SH-SY5Y (cell line): ENCODE results near the gene ACOT9.

Experiments
- GATA2 ChIP-seq: IDR thresholded peaks from 2 replicates; pipeline ENCODE4 v1.6.1; 2011; ENCODE audit warnings: mild to moderate bottlenecking, low read depth, low read length
- GATA3 ChIP-seq: IDR thresholded peaks from 2 replicates; pipeline ENCODE4 v1.6.1; 2011; ENCODE audit warnings: low read depth, mild to moderate bottlenecking, low read length, moderate library complexity

ACOT9 gene

GRCh38 chrX:23667239-23668177, 75.6 kb downstream of the ACOT9 start, which contains the start of gene PRDX4:
Gene PRDX4, plus strand, starts transcription at chrX:23667493. Its CDS starts 78 bp downstream, at chrX:23667571.
- TF ChIP-seq GATA3 = no peak
- TF ChIP-seq GATA2 = no peak

DNA sequence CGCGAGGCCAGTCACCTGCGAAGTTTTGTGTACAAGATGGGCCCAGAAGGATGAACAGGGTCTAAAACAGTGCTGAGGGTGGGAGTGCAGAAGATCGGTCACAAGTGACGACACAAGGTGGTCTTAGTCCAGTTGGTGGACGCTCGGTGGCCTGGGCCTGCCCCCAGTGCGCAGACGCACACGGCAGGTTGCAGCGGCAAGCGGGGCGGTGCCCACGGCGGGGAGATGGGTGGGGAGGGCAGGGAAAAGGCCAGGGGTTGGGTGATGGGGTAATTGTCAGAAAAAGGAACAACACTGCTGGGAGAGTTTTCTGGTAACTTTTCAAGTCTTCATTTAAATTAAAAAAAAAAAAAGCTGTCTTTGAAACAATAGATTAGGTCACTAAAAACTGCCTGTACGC, 76.8 kb downstream of the ACOT9 start:
- TF ChIP-seq GATA2 (no peak), GATA3 (no peak)

GRCh38 chrX:23664496-23664895, 78.6 kb downstream of the ACOT9 start:
- no peak for TF ChIP-seq GATA3
- no peak for TF ChIP-seq GATA2

DNA sequence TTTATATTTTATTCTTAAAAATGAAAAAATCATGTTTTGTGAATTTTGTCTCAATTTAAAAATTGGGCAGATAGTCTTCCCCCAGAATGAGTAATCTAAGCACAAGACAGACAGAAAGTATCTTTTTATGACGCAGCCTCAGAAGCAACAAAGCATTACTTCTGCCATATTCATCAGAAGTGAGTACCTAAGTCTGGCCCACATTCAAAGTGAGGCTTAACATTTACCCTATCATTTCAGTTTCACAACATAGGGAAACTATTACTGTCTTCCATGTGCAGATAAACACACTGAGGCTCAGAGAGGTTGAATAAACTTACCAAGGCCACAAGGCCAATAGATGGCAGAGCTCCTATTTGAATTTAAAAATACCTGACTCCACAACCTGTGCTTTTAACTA, 80.2 kb downstream of the ACOT9 start:
- TF ChIP-seq GATA2 (no peak), GATA3 (no peak)

GRCh38 chrX:23662187-23662586, 80.9 kb downstream of the ACOT9 start:
- TF ChIP-seq GATA3 (no peak), GATA2 (no peak)

GRCh38 chrX:23661671-23662070, 81.4 kb downstream of the ACOT9 start:
- TF ChIP-seq GATA3 = no peak
- TF ChIP-seq GATA2 = no peak

DNA sequence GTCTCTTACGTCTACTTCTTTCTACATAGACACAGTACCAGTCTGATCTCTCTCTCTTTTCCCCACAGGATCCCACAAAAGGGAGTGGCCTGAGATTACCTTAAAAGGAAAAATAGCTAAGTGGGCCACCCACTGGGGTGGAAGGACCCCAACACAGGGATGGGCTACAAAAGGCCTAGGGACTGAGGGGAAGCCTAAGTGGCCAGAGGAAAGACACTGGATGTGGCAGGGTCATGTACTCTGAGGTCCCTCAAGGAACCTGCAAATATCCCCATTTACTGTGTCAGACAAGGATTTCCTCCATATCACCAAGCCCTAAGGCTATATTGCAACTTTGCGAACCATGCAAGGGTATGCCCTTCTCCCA, 82.3 kb downstream of the ACOT9 start:
- TF ChIP-seq GATA3 (no peak), GATA2 (no peak)

DNA sequence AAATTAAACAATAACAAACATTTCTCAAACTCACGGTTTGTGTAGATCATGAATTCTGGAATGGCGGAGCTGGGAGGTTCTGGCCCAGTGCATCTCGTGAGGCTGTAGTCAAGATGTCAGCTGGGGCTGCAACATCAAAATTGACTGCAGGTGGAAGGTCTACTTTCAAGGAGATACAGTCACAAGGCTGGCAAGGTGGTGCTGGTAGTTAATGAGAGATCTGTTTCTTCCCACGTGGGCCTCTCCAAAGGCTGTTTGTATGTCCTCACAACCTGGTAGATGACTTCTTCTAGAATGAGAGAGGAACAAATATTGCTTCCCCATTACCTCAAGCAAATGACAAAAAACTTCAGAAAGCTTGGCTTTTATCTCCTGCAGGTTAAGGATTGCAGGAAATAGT, 83.7 kb downstream of the ACOT9 start:
- TF ChIP-seq GATA2 = no peak
- no peak for TF ChIP-seq GATA3

DNA sequence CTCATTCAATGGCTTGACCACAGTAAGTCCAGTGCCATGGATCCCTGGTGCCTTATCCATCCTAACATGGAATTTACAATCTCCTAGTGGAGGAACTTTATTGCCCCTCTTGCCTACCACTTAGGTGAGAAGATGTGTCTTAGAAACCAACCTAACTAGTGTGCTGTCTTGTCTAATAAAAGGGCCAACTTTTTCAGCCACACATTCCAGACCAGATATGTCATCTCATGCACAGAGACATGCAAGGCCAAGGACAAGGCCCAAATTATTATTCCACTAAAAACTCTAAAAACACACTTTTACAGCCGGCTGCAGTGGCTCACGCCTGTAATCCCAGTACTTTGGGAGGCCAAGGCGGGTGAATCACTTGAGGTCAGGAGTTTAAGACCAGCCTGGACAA, 86.4 kb downstream of the ACOT9 start:
- TF ChIP-seq GATA2 (no peak), GATA3 (no peak)

DNA sequence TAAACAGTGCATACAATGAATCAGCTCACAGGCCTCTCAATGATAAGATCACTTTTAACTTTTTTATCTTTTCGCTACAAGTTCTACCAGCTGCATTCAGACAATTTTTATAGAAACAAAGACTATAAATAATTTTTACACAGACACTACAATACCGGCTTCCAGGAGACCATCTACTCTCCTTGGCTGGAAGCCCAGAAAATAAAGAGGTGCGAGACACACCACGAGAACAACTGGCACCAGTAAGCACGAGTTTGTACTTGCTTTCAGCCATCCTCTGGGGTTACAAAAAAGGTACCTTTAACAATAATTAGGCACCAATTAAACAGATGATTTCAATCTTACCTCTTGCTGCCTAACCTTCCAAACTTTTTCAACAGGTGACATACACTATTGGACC, 87.0 kb downstream of the ACOT9 start:
- TF ChIP-seq GATA3 = no peak
- no peak for TF ChIP-seq GATA2
